Femur (tissue), 1 donor: ENCODE data around the gene AK8.

Experiments used
- DNase-seq: peaks from one replicate; pipeline ENCODE4 v3.0.0-alpha.2; 2017

The AK8 gene

DNA sequence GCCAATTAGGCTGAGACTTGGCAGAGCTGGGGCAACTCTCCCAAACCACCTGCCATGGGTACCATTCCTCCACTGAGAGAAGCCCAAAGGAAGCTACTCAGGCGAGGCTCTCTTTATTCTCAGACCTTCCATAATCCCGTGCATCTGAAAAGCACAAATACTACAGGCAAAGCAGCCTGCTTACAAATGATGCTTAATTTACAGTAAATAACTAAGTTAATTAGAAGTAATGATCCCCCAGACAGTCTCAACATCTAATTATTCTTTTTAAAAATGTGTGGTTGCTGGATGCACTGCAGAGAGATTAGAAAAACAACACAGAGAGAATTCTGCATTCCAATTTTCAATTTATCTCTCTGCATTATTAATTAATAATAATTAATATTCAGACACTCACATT, 53.1 kb downstream of the AK8 start:
- DNase-seq, result no peak

- DNase-seq, result no peak
These were observed 53.9 kb downstream of the AK8 start for GRCh38 chr9:132824151-132824550.

- no peak for DNase-seq
These were observed 54.5 kb downstream of the AK8 start for GRCh38 chr9:132823370-132824145.

DNA sequence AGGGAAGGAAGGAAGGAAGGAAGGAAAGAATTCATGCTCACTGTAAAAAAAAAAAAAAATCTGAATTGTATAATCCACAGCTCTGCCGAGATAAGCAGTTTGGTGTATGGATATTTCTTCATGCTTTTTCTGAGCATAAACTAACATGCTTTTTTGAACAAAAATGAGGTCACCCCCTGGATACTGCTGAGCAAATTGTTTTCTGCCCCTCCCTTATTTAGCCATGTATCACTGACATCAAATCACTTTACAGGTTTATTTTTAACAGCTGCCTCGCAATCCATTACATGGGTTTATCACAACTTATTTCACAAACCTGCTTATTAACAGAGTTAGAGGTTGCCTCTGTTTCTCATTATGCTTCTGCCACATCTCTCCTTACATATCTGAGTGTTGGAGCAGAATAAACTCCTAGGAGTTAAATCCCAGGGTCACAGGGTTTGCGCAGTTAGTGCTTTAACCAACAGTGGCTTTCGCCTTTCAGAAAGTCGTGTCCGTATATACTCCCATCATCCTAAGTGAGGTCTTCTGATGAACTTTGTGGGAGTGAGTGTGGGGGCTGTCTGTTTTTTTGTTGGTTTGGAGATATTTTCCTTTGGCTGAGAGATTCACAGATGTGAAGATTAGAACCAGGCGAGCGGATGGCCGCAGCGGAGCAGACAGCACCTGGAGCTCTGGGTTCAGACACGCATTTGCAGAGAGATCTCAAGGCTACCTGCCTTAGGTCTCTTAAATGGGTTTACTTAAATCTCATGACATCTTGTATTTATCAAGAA, 57.7 kb downstream of the AK8 start:
- DNase-seq, result no peak

DNA sequence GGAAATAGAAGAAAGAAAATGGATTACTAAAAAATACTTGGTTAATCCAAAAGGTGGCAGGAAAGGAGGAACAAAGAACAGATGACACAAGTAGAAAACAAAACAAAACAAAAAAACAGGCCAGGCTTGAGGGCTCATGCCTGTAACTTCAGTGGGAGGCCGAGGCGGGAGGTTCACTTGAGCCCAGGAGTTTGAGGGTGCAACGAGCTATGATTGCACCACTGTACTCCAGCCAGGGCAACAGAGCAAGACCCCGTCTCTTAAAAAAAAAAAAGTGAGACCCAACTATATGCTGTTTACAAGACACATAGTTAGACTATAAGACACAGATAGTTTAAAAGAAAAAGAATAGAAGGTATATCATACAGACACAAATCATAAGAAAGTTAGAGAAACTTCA, 59.5 kb downstream of the AK8 start:
- no peak for DNase-seq

- no peak for DNase-seq
These were observed 63.1 kb downstream of the AK8 start for GRCh38 chr9:132814937-132815336.

DNA sequence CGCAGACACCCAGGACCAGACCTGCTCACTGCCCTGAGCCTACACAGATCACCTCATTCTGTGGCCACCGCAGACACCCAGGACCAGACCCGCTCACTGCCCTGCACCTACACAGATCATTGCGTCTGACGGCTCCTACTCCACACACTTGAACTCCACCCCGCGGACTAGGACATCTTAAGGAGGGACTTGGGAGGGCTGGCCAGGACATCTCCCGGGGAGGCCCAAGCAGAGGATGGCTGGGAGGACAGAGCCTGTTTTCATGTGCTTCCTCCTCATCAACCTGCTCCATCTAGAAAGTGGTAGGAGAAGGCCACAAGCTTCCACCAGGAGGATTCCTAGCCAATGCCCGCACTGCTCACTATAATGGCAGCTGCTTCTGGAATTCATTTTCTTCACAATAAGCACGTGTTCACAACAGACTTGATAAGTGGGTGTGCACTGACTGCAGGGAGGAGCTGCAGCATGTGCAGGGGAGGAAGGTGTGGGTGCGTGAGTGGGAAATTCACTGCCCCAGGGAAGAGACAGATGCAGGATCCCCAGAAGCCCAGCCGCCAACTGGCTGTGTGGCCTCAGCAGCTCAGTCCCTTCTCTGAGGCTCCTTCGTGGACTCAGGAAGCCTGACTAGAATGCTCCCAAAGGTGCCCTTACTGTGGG, 64.8 kb downstream of the AK8 start:
- no peak for DNase-seq

- DNase-seq, result no peak
These were observed 66.1 kb downstream of the AK8 start for GRCh38 chr9:132811985-132812384.

DNA sequence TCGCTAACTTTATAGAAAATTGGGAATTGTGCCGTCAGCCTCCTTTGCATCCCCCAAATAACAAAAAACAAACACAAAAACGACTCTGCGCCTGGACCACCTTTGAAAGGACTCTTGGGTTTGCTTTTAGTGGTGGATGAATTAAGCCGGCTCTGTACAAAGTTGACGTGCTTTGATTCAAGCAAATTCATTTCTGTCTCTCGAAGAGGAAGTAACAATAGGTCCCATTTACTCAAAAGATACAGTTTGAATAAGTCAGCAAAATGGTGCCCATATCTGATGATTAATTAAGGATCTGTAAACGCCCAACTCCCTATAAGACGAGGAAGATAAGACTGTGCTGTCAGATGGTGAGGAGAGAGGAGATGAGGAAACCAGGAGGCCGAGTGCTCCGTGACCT, 67.8 kb downstream of the AK8 start:
- DNase-seq, result no peak

DNA sequence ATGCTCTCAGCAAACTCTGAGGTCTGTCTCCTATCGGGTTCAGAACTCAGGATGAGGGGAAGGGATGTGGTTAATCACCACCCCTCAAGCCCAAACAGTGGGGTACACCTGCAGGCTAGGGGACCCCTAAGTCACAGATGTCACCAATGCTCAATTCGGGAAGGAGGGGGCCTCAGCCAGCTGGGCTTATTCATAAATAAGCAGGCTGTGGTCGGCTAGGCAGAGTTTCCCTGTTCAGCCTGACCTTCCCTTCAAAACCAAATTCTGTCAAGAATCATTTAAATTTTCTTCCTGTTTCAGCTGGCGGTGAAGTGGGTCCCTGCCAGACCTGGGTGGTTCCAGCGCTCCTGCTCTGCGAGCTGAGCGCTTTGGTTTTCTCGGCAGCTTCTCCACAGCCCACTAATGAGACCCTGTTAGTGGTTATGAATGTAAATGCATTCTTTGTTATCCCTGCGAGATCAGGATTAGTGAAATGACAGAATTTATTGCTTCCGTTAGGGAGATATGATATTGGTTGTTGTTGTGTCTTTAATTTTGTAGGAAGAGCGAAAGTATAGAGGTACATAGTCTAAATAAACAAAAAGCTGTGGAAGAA, 68.3 kb downstream of the AK8 start:
- DNase-seq, result no peak

DNA sequence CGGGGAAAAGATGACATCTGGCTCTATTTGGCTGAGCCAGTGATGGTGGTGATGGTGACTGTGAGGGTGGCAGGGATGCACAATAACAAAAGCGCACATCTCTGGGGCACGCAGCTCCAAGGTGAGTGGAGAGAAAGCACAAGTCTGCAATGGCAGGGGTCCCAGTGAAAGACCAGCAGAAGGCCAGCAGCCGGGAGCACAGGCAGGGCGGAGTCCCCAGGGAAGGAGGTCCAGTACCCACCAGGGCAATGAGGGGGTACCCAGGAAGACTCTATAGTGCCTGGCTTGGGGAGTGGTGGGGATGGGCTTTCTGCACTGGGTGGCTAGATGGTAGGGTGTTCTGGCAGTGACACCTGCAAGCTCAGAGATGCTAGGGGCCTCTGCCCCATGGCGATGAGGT, 69.4 kb downstream of the AK8 start:
- DNase-seq, result no peak

DNA sequence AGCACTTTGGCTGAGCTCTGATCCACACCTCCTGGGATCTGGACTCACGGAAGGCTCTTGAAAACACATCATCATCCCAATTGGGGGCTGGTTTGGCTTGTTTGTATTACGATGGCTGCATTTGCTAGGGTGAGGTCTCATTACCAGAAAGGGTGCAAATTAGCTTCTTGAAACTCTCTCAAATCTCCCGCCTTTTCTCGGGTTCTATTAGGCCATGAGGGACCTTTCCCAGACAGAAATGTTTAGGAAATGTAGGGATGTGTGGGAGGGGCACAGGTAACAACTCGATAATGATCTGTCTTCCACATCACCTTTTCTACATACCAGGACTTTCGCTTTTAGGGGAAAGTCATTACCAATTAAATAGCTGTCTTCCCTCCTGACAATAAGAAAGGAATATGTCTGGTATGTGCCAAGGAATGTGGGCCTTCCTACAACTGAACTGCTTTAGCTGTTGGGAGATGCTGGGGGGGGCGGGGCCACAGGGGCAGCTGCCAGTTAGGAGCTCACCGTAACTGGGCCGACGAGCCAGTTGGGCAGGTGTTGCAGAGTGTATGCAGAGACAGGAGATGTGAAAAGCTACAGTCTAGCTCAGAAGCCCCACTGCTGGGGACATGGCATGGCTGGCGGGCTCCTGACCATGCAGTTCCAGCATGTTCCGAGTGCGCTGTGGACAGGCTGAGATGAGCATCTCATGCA, 71.2 kb downstream of the AK8 start:
- DNase-seq, result no peak

- DNase-seq, result no peak
These were observed 71.8 kb downstream of the AK8 start for GRCh38 chr9:132806306-132806705.

- DNase-seq, result no peak
These were observed 73.3 kb downstream of the AK8 start for GRCh38 chr9:132804576-132805295.

DNA sequence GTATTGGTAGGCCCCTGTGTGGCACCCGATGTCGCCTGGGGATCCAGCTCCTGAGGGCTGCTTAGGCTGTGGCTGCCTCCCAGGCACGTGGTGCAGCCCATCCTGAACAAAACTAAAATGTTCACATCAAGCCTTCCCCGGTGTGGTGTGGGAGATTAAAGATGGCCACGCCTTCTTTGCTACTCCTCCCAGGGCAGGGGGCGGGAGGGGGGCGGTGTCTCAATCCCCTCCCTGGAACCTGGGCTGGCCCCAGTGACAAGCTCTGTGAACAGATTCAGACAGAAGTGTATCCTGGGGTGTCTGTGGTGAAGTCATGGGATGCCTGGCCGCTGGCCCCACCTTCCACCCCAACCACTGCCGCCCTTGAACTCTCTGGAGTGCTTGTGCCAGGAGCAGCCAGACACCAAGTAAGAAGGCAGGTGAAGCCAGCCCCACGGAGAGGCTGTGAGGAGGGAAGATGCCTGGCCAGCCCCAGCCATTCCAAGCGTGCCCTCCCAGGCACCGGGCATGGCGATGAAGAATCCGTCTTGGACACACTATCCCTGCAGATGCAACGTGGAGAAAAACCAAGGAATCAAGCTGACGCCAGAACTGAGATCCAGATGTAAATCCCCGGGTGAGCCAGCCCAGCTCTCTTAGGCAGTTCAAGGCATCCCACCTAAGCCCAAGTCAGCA, 75.8 kb downstream of the AK8 start:
- DNase-seq, result no peak

- no peak for DNase-seq
These were observed 76.4 kb downstream of the AK8 start for GRCh38 chr9:132801659-132802058.

- peak; percentile 78 for DNase-seq
These were observed 77.9 kb downstream of the AK8 start for GRCh38 chr9:132800038-132800648.

GRCh38 chr9:132798817-132799790, 79.0 kb downstream of the AK8 start:
- DNase-seq, result no peak

- no peak for DNase-seq
These were observed 80.0 kb downstream of the AK8 start for GRCh38 chr9:132797861-132798659.
